Thyroid gland (tissue), 4 donors: ENCODE results near the gene THAP7. TPM values are rescaled to one million over a fixed set of nuclear protein-coding genes. Genes with fewer than 3 reads are reported as not detected.
A peak's percentile ranks its signal among the peaks of the same experiment; 100 is the strongest.

Experiments used
- DNase-seq, 2 donors: peaks; one replicate each; pipeline ENCODE4 v3.0.0-alpha.2; 2019
- H3K27ac ChIP-seq, 3 donors: fragments of 200-600 bp; sonication (generic); 1 replicate in 2 of 3; 2 replicates in 1 of 3; pipeline ENCODE4 v1.5.1; 2016 to 2019; ENCODE audit warnings: mild to moderate bottlenecking in 1 of 3, moderate library complexity in 1 of 3
- H3K27me3 ChIP-seq: fragments of 200-600 bp; sonication (generic); one replicate; pipeline ENCODE4 v1.5.1; 2019
- H3K36me3 ChIP-seq, 2 donors: fragments of 200-600 bp; sonication (generic); one replicate each; pipeline ENCODE4 v1.5.1; 2016 to 2019
- H3K4me1 ChIP-seq, 2 donors: fragments of 200-600 bp; sonication (generic); one replicate each; pipeline ENCODE4 v1.5.1; 2017 to 2019
- H3K4me3 ChIP-seq, 3 donors: fragments of 200-600 bp; sonication (generic); replicated peaks in 1 of 3; 1 replicate in 2 of 3; 2 replicates in 1 of 3; pipeline ENCODE4 v1.5.1; 2016; ENCODE audit warnings: mild to moderate bottlenecking in 1 of 3
- H3K9me3 ChIP-seq: fragments of 200-600 bp; sonication (generic); one replicate; pipeline ENCODE4 v1.5.1; 2017
- CTCF ChIP-seq, 6 experiments: fragments of 200-600 bp in 3 of 6; fragments of 450-650 bp in 3 of 6; sonication (generic) in 3 of 6; IDR thresholded peaks; one replicate each; pipeline ENCODE4 v1.5.1; 2016 to 2019; ENCODE audit warnings: antibody characterized with exemption in 6 of 6, mild to moderate bottlenecking in 2 of 6, inconsistent platforms in 1 of 6, moderate library complexity in 1 of 6
- POLR2A ChIP-seq, 2 donors: fragments of 450-650 bp; IDR thresholded peaks; one replicate each; pipeline ENCODE4 v1.6.1; 2017; ENCODE audit warnings: antibody characterized with exemption in 2 of 2, mild to moderate bottlenecking in 2 of 2, moderate library complexity in 1 of 2
- WGBS, 2 donors: methylation state at CpG; one replicate each; pipeline ENCODE4 v1.1.5; 2017; 5-methylcytosine and 5-hydroxymethylcytosine counted together
- intact Hi-C: fragments of 100-400 bp; cut with DNase I; formaldehyde crosslinking; loops from one replicate; pipeline ENCODE4 v1.15.1; 2023
- total RNA-seq, 4 donors: library from RNA; depleted of rRNA; stranded (reverse); fragments of >200 nt; gene quantifications; one replicate each; pipeline ENCODE4 v1.2.3, GENCODE V29; 2016

The THAP7 gene
- total RNA-seq, 4 donors from 2014 or later = 51.0 to 75.0 (median 58.9) TPM

GRCh38 chr22:20979940-20980453 lies 21.9 kb downstream of the THAP7 start:
- TF ChIP-seq CTCF (IDR thresholded peaks at IDR 0.05) = no peak
- TF ChIP-seq POLR2A (IDR thresholded peaks at IDR 0.05) = no peak
- no peak overlapping the region for H3K4me3 ChIP-seq
- 40 to 44% methylated on average over 8 to 13 of the region's 13 CpGs for WGBS, 2 donors
- peaks cover 21 to 25% of the 10 kb centered on the region in 2 donors for H3K4me1 ChIP-seq
- H3K27me3 ChIP-seq = no peaks in the 10 kb centered on the region
- no peak overlapping the region for H3K27ac ChIP-seq
- intact Hi-C loops = no loop called here
- DNase-seq = no peak
- H3K36me3 ChIP-seq = no peaks in the 10 kb centered on the region
- no peaks in the 10 kb centered on the region for H3K9me3 ChIP-seq

- peak; percentile 59 to 64 for DNase-seq
- Histone ChIP-seq H3K36me3 (no peaks in the 10 kb centered on the region), H3K27me3 (no peaks in the 10 kb centered on the region), H3K4me3 (no peak overlapping the region), H3K9me3 (no peaks in the 10 kb centered on the region), H3K27ac (no peak overlapping the region), H3K4me1 (peaks cover 21 to 25% of the 10 kb centered on the region in 2 donors)
- WGBS, 2 donors = 23 to 35% methylated on average over 5 to 21 of the region's 39 CpGs
- intact Hi-C loops = no loop called here
- TF ChIP-seq POLR2A (IDR thresholded peaks at IDR 0.05) (no peak), CTCF (IDR thresholded peaks at IDR 0.05) (no peak)
Observed at GRCh38 chr22:20979243-20979809, 22.6 kb downstream of the THAP7 start.

GRCh38 chr22:20978419-20978818 lies 23.5 kb downstream of the THAP7 start:
- Histone ChIP-seq H3K36me3 (no peaks in the 10 kb centered on the region), H3K27ac (no peak overlapping the region), H3K9me3 (no peaks in the 10 kb centered on the region), H3K4me1 (peaks cover 21 to 23% of the 10 kb centered on the region in 2 donors), H3K4me3 (no peak overlapping the region), H3K27me3 (no peaks in the 10 kb centered on the region)
- no peak for DNase-seq
- WGBS, 2 donors = 90 to 93% methylated on average over 2 of the region's 2 CpGs
- intact Hi-C loops = no loop called here
- TF ChIP-seq POLR2A (IDR thresholded peaks at IDR 0.05) (no peak), CTCF (IDR thresholded peaks at IDR 0.05) (no peak)

DNA sequence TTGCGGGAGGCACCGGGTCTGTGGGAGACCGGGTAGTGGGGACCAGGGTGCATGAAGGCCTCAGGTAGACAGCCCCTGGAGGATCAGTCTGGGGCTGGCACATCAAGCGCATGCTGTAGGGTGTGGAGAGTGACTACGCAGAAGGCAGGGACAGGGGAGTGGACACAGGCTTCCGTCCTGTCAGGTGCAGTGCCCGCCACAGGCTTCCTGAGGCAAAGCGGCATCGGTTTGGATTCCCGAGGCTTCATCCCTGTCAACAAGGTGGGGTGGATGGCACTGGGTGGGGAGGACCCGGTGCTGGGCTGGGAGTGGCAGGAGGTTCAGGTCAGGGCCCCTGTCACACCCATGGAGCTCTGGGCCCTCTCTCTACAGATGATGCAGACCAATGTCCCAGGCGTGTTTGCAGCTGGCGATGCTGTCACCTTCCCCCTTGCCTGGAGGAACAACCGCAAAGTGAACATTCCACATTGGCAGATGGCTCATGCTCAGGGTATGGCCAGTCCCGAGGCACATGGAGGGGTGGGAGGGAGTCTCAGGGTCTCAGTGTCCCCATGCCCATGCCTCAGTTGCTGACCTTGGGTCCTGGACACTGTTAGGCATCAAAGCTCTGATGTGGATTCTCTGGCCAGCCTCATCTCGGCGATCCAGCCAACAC lies 24.3 kb downstream of the THAP7 start:
- Histone ChIP-seq H3K4me3 (no peak overlapping the region), H3K4me1 (peaks cover 16 to 17% of the 10 kb centered on the region in 2 donors), H3K27me3 (no peaks in the 10 kb centered on the region), H3K36me3 (no peaks in the 10 kb centered on the region), H3K9me3 (no peaks in the 10 kb centered on the region), H3K27ac (no peak overlapping the region)
- intact Hi-C loops = no loop called here
- WGBS, 2 donors = 74 to 90% methylated on average over 8 to 12 of the region's 17 CpGs
- TF ChIP-seq POLR2A (IDR thresholded peaks at IDR 0.05) = no peak
- TF ChIP-seq CTCF (IDR thresholded peaks at IDR 0.05) = no peak
- DNase-seq = no peak

DNA sequence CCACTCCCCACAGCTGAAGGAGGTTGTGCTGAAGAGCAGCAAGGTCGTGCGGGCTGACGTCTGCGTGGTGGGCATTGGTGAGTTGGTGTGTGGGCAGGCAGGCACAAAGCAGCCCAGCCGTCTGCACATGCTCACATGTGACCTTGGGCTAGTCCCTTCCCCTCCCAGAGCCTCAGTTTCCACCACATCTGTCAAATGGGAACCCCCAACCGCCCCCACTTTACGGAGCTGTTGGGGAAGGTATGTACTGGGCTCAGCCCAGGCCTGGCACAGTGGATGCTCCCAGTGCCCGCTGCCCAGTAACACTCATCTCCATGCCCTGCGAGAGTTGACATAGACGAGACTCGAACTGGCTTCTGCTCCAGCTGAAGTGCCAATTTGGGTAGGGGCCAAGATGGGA lies 24.9 kb downstream of the THAP7 start:
- no peaks in the 10 kb centered on the region for H3K27me3 ChIP-seq
- H3K4me3 ChIP-seq = no peak overlapping the region
- no peaks in the 10 kb centered on the region for H3K36me3 ChIP-seq
- intact Hi-C loops = no loop called here
- no peaks in the 10 kb centered on the region for H3K9me3 ChIP-seq
- no peak for DNase-seq
- 62 to 87% methylated on average over 4 to 10 of the region's 11 CpGs for WGBS, 2 donors
- no peak overlapping the region for H3K27ac ChIP-seq
- TF ChIP-seq CTCF (IDR thresholded peaks at IDR 0.05) (no peak), POLR2A (IDR thresholded peaks at IDR 0.05) (no peak)
- H3K4me1 ChIP-seq = peaks cover 15 to 16% of the 10 kb centered on the region in 2 donors
